Stimulated activated CD4-positive, alpha-beta T cell treated with anti-CD3 and anti-CD28 coated beads, Interleukin-1b, Interleukin-23, amount 100 ng/mL, for 1 hour (primary cell): ENCODE data around the gene XXYLT1.
"Not testable (repeated sequence)": the region's sequence is repeated elsewhere in the genome, so short reads cannot be mapped to it uniquely, and the experiment has no call there.

Experiments
- DNase-seq, 2 donors: peaks; one replicate each; pipeline ENCODE4 v3.0.0-alpha.2; 2020; ENCODE audit warnings: low read depth in 2 of 2

Gene XXYLT1

GRCh38 chr3:195270817-195271409 lies at the start of gene XXYLT1:
XXYLT1 (minus strand) TSS chr3:195271159; CDS start chr3:195271058, 101 bp downstream.
- peak; percentile 60 to 84 for DNase-seq

GRCh38 chr3:195319060-195319459 lies 48.1 kb upstream of the XXYLT1 start:
- no peak for DNase-seq

- no peak for DNase-seq
Measured at GRCh38 chr3:195312714-195313113, 41.8 kb upstream of the XXYLT1 start.

GRCh38 chr3:195307711-195308110 lies 36.8 kb upstream of the XXYLT1 start:
- no peak for DNase-seq

GRCh38 chr3:195306369-195306768 lies 35.4 kb upstream of the XXYLT1 start:
- DNase-seq, result no peak

- no peak for DNase-seq
Measured at GRCh38 chr3:195302431-195302830, 31.5 kb upstream of the XXYLT1 start.

- DNase-seq, result no peak
Measured at GRCh38 chr3:195297446-195297845, 26.5 kb upstream of the XXYLT1 start.

- no peak for DNase-seq
Measured at GRCh38 chr3:195296662-195297061, 25.7 kb upstream of the XXYLT1 start.

GRCh38 chr3:195291121-195291520 lies 20.2 kb upstream of the XXYLT1 start:
- no peak for DNase-seq

GRCh38 chr3:195290643-195291042 lies 19.7 kb upstream of the XXYLT1 start:
- DNase-seq, result not testable (repeated sequence)

GRCh38 chr3:195286115-195286872 lies 15.3 kb upstream of the XXYLT1 start:
- no peak for DNase-seq

- no peak for DNase-seq
Measured at GRCh38 chr3:195285372-195285771, 14.4 kb upstream of the XXYLT1 start.

GRCh38 chr3:195284842-195285241 lies 13.9 kb upstream of the XXYLT1 start:
- no peak for DNase-seq

- DNase-seq, result no peak
Measured at GRCh38 chr3:195282961-195283360, 12.0 kb upstream of the XXYLT1 start.

- no peak for DNase-seq
Measured at GRCh38 chr3:195274259-195274966, 3.5 kb upstream of the XXYLT1 start.

- DNase-seq, result peak; percentile 75 to 87
Measured at GRCh38 chr3:195271410-195272243, 668 bp upstream of the XXYLT1 start.

GRCh38 chr3:195270079-195270816 lies 711 bp downstream of the XXYLT1 start:
- DNase-seq, result no peak

GRCh38 chr3:195269375-195270078 lies 1.4 kb downstream of the XXYLT1 start:
- no peak for DNase-seq

GRCh38 chr3:195268576-195269309 lies 2.2 kb downstream of the XXYLT1 start:
- no peak for DNase-seq

GRCh38 chr3:195267096-195267495 lies 3.9 kb downstream of the XXYLT1 start:
- no peak for DNase-seq
